CD4-positive, alpha-beta T cell treated with Interleukin-15 for 1 hour (primary cell): ENCODE results near the gene HMMR.
A peak's percentile ranks its signal among the peaks of the same experiment; 100 is the strongest.

Experiments
- DNase-seq: peaks from one replicate; pipeline ENCODE4 v3.0.0-alpha.2; 2020

HMMR gene

GRCh38 chr5:163458778-163459385 lies 1.6 kb upstream of the HMMR start:
- DNase-seq: no peak

- no peak for DNase-seq
These were observed 992 bp upstream of the HMMR start for GRCh38 chr5:163459462-163459818.

DNA sequence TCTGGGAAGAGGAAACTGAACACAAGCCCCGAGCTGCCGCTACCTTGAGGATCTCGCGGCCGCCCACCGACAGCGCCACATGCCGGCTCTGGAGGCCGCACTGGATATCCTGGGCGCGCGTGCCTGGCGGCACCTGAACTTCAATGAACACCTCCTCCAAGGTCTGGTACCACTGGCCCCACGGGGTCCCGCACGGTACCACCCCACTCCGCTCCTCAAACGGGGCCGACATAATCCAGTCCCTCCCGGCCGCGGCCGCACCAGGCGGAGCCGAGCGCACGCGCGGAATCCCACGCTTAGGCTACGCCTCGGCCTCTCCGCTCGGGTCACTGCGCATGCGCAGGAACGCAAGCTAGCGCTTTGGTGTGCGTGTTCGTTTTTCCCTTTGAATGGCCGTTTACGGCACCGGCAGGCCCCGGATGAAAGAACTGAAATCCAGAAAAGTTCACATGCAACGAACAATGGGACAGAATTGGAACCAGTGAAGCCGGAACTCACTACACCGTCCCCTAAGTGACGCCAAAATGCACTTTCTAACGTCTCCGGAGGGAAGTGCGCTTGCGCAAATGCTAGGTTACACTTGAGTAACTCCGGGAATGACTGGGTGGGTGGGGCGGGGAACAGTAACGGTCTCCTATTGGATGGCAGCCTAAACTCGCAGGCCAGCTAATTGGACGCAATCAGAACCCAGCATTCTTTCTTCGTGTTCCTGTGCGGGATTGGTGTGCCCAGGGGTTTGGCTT lies 442 bp upstream of the HMMR start, which contains the start of gene NUDCD2:
TSS of gene NUDCD2 (minus strand) at position 284 of the 743 bp plus-strand sequence. CDS start at position 232, 52 bp downstream.
- DNase-seq: peak; percentile 96

DNA sequence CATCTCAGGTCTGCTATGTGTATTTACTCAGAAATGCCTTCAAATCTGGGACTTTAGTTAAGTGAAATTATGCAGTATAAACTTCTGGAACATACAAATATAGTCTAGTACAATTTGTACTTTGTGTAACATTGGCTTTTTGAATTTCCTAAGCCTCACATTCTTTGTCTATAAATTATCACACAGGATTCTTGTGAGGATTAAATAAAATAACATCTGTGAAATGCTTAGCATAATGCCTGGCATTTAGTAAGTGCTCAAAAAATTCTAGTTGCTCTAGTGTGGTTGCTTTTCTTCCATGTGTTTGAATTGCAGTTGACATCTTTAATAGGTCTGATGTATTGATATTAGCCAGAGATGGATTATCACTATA lies 2.6 kb downstream of the HMMR start:
- DNase-seq: no peak

GRCh38 chr5:163467682-163468081 lies 7.2 kb downstream of the HMMR start:
- no peak for DNase-seq

DNA sequence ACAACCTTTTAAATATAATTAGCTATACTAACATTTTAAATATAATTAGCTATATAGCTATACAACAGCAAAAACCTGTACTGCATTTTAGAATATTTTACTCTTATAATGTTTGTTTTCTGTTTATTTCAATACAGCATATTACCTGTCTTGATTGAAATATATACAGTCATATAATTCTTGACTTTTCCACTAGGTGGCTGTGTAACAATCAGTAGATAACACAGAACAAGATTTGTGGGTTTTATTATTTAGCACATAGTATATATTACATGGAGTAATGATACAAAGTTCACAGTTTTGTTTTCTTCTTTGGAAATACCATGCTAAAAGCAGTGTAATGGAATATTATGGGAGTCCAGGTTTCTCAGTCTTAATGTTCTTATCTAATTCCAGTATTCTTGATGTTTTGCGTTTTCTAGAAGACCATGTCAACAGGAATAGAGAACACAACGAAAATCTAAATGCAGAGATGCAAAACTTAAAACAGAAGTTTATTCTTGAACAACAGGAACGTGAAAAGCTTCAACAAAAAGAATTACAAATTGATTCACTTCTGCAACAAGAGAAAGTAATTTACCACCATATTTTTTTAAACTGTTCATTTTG lies 13.3 kb downstream of the HMMR start:
- no peak for DNase-seq

DNA sequence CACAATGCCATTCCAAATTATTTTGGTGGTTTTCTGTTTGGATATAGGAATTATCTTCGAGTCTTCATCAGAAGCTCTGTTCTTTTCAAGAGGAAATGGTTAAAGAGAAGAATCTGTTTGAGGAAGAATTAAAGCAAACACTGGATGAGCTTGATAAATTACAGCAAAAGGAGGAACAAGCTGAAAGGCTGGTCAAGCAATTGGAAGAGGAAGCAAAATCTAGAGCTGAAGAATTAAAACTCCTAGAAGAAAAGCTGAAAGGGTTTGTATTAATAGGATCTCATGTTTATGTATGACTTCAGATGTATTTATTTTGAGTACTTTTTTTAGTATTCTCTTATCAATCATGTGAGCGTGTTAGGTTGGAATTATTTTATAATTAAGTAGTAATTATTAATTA lies 15.0 kb downstream of the HMMR start:
- no peak for DNase-seq

GRCh38 chr5:163478126-163478981 lies 17.9 kb downstream of the HMMR start:
- no peak for DNase-seq

DNA sequence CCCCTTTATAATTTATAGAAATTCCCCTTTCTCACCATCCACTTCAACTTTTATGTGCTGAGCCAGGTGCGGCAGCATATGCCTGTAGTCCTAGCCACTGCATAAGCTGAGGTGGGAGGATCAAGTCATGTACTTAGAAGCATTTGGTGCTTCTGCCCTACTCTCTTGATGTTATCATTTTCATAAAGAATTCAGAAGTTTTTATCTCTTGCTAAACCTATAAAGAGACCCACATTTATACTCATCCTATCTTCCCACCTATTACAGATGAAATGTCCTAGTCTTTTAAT lies 18.5 kb downstream of the HMMR start:
- no peak for DNase-seq

GRCh38 chr5:163489055-163489744 lies 28.8 kb downstream of the HMMR start:
- no peak for DNase-seq

- DNase-seq: no peak
These were observed 29.3 kb downstream of the HMMR start for GRCh38 chr5:163489745-163490075.

- no peak for DNase-seq
These were observed 35.9 kb downstream of the HMMR start for GRCh38 chr5:163496286-163496685.

DNA sequence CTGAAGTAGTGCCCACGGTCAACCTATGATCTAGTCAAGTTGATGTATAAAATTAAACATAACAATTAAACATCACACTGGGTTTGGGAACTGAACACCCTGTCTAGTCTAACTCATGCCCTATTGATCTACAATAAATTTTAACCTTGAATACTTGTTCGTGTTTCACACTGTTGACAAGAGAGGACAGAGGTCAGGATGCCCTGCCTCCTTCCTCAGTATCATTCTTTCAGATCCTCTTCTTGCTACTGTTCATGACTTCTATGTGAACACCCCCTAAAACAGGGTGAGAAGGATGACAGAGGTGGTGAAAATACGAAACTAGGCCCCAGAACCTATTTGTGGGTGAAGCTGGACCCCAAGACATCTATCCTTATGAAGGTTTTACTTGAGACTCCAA lies 36.9 kb downstream of the HMMR start:
- DNase-seq: no peak

DNA sequence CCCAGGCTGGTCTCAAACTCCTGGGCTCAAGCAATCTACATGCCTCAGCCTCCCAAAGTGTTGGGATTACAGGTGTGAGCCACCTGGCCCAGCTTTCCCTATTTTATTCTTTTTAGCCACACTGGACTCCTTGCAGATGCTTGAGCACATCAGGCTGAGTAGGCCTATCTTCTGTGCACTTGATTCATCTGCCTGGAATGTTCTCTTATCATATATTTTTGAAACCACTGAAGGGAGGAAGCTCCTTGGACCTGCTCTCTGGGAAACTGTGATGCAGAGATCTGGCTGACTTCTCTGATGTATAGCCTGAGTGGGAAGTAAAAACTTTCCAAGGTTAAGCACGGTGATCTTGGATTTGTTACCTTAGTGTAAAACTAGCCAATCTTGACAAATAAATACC lies 38.5 kb downstream of the HMMR start:
- no peak for DNase-seq

GRCh38 chr5:163502521-163502920 lies 42.1 kb downstream of the HMMR start:
- DNase-seq: no peak

- peak; percentile 41 for DNase-seq
These were observed 43.0 kb downstream of the HMMR start for GRCh38 chr5:163503106-163504078.

- peak; percentile 52 for DNase-seq
These were observed 43.9 kb downstream of the HMMR start for GRCh38 chr5:163504079-163504931.

- DNase-seq: no peak
These were observed 44.6 kb downstream of the HMMR start for GRCh38 chr5:163505049-163505367.

DNA sequence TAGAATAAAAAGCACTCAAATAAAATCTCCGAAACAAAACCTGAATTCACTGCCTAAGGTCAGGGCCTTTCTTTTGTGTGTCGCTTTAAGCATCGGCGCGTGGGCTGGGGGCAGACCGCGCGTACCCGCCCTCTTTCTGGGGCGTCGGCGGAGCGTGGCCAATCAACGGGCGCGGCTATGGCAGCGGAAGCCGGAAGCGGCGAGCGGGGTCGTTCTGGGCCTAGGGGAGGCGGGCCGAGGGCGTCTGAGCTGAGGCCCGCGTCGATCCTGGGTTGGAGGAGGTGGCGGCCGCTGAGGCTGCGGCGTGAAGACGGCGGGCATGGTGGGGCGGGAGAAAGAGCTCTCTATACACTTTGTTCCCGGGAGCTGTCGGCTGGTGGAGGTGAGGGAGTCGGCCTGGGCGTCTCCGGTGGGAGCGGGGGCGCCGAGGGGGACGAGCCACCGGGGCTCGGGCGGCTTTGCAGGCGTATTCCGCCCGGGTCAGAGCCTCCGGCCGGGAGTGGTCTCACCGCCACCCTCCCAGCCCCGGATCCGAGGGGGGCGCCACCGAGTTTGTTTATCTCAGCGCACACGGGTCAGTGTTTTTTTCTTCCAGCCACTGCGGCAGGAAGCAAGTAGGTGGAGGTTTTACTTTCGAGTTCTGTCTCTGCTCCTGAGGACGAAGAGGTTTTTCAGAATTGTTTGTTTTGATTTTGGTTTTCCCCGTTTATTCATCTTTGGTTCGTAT lies 45.1 kb downstream of the HMMR start, which contains the start of gene MAT2B:
TSS of gene MAT2B (plus strand) at position 252 of the 727 bp plus-strand sequence. CDS start at position 320, 68 bp downstream.
- DNase-seq: peak; percentile 95

- no peak for DNase-seq
These were observed 45.6 kb downstream of the HMMR start for GRCh38 chr5:163506095-163506457.
